Measurements from ENCODE around the gene FLNA.

FLNA gene

GRCh38 chrX:154367474-154368308, 6.7 kb downstream of the FLNA start:
- no peak for TF ChIP-seq EP300 (IDR thresholded peaks at IDR 0.05; ENCODE audit: borderline replicate concordance)
- no peak for TF ChIP-seq RAD21 (IDR thresholded peaks at IDR 0.05; ENCODE audit: low read depth)
- TF ChIP-seq, protein P1, sequence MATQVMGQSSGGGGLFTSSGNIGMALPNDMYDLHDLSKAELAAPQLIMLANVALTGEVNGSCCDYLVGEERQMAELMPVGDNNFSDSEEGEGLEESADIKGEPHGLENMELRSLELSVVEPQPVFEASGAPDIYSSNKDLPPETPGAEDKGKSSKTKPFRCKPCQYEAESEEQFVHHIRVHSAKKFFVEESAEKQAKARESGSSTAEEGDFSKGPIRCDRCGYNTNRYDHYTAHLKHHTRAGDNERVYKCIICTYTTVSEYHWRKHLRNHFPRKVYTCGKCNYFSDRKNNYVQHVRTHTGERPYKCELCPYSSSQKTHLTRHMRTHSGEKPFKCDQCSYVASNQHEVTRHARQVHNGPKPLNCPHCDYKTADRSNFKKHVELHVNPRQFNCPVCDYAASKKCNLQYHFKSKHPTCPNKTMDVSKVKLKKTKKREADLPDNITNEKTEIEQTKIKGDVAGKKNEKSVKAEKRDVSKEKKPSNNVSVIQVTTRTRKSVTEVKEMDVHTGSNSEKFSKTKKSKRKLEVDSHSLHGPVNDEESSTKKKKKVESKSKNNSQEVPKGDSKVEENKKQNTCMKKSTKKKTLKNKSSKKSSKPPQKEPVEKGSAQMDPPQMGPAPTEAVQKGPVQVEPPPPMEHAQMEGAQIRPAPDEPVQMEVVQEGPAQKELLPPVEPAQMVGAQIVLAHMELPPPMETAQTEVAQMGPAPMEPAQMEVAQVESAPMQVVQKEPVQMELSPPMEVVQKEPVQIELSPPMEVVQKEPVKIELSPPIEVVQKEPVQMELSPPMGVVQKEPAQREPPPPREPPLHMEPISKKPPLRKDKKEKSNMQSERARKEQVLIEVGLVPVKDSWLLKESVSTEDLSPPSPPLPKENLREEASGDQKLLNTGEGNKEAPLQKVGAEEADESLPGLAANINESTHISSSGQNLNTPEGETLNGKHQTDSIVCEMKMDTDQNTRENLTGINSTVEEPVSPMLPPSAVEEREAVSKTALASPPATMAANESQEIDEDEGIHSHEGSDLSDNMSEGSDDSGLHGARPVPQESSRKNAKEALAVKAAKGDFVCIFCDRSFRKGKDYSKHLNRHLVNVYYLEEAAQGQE (IDR thresholded peaks at IDR 0.05; ENCODE audit: low read depth), result no peak
- no peak for TF ChIP-seq ZBTB7A (IDR thresholded peaks at IDR 0.05; ENCODE audit: low read depth)
- no peak for TF ChIP-seq CEBPB (IDR thresholded peaks at IDR 0.05)
- TF ChIP-seq TCF12 (IDR thresholded peaks at IDR 0.05; ENCODE audit: low read depth), result no peak
- no peak for TF ChIP-seq NFIC (IDR thresholded peaks at IDR 0.05)
- no peak for TF ChIP-seq YY1 (IDR thresholded peaks at IDR 0.05; ENCODE audit: low read depth)
- no peak for TF ChIP-seq FOXM1 (IDR thresholded peaks at IDR 0.05; ENCODE audit: borderline replicate concordance, low read depth)
- TF ChIP-seq TEAD4 (IDR thresholded peaks at IDR 0.05), result no peak

- TF ChIP-seq RAD21 (IDR thresholded peaks at IDR 0.05; ENCODE audit: low read depth), result no peak
- TF ChIP-seq TAF1 (IDR thresholded peaks at IDR 0.05; ENCODE audit: low read depth), result no peak
- TF ChIP-seq CEBPB (IDR thresholded peaks at IDR 0.05), result no peak
- no peak for TF ChIP-seq TEAD4 (IDR thresholded peaks at IDR 0.05)
- TF ChIP-seq, protein P1 (IDR thresholded peaks at IDR 0.05; ENCODE audit: low read depth), result no peak
- no peak for TF ChIP-seq YY1 (IDR thresholded peaks at IDR 0.05; ENCODE audit: low read depth)
- no peak for TF ChIP-seq EGR1 (IDR thresholded peaks at IDR 0.05)
- no peak for TF ChIP-seq MAX (IDR thresholded peaks at IDR 0.05)
- no peak for TF ChIP-seq ZBTB7A (IDR thresholded peaks at IDR 0.05; ENCODE audit: low read depth)
Measured at GRCh38 chrX:154366666-154367055, 7.8 kb downstream of the FLNA start.

GRCh38 chrX:154365997-154366665, 8.3 kb downstream of the FLNA start:
- TF ChIP-seq TAF1 (IDR thresholded peaks at IDR 0.05; ENCODE audit: low read depth), result no peak
- no peak for TF ChIP-seq MAX (IDR thresholded peaks at IDR 0.05)
- TF ChIP-seq EP300 (IDR thresholded peaks at IDR 0.05; ENCODE audit: borderline replicate concordance), result no peak
- TF ChIP-seq TCF12 (IDR thresholded peaks at IDR 0.05; ENCODE audit: low read depth), result no peak
- TF ChIP-seq, protein P1 (IDR thresholded peaks at IDR 0.05; ENCODE audit: low read depth), result no peak
- TF ChIP-seq CREB1 (IDR thresholded peaks at IDR 0.05; ENCODE audit: low read depth), result no peak

DNA sequence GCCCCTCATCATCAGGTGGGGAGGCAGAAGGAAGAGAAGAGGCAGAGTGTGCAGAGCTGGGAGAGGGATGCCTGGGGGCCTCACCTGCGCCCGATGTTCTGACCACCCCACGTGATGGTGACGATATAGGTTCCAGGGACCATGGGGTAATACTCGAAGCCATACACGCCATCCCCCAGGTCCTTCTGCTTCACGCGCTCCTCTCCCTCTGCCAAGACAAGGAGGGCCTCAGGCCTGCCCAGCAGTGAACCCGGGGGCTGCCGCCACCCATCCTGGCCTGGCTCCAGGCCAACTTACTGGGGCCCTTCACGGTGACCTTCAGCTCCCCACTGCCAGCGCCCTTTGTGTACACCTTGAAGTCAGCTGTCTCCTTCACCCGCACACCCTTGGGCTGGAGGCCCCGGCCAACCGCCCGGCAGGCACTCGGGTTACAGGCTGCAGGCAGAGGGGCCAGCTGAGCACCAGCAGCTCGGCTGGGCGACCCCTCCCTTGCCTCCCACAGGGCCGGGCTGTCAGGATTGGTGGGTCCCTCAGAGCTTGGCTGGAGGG, 9.3 kb downstream of the FLNA start:
- no peak for TF ChIP-seq EP300 (IDR thresholded peaks at IDR 0.05; ENCODE audit: borderline replicate concordance)
- TF ChIP-seq CEBPB (IDR thresholded peaks at IDR 0.05), result no peak
- no peak for TF ChIP-seq FOXM1 (IDR thresholded peaks at IDR 0.05; ENCODE audit: borderline replicate concordance, low read depth)
- no peak for TF ChIP-seq EGR1 (IDR thresholded peaks at IDR 0.05)
- TF ChIP-seq YY1 (IDR thresholded peaks at IDR 0.05; ENCODE audit: low read depth), result no peak
- no peak for TF ChIP-seq CREB1 (IDR thresholded peaks at IDR 0.05; ENCODE audit: low read depth)
- no peak for TF ChIP-seq ZBTB7A (IDR thresholded peaks at IDR 0.05; ENCODE audit: low read depth)
- no peak for TF ChIP-seq TAF1 (IDR thresholded peaks at IDR 0.05; ENCODE audit: low read depth)
- no peak for TF ChIP-seq MAX (IDR thresholded peaks at IDR 0.05)

Measured in Ishikawa (cell line).